ENCODE measurements around the gene CHD2.
"Not testable (repeated sequence)": the region's sequence is repeated elsewhere in the genome, so short reads cannot be mapped to it uniquely, and the experiment has no call there.

The CHD2 gene

GRCh38 chr15:93049914-93050578 is 149.9 kb downstream of the CHD2 start:
- no peak for DNase-seq (ENCODE audit: low spot score)

GRCh38 chr15:93050648-93051047 is 150.5 kb downstream of the CHD2 start:
- no peak for DNase-seq (ENCODE audit: low spot score)

GRCh38 chr15:93051236-93052089 is 151.3 kb downstream of the CHD2 start:
- DNase-seq (ENCODE audit: low spot score): no peak

GRCh38 chr15:93052090-93052879 is 152.2 kb downstream of the CHD2 start:
- DNase-seq (ENCODE audit: low spot score): no peak

GRCh38 chr15:93055211-93055610 is 155.1 kb downstream of the CHD2 start:
- DNase-seq (ENCODE audit: low spot score): no peak

GRCh38 chr15:93056836-93057235 is 156.7 kb downstream of the CHD2 start:
- no peak for DNase-seq (ENCODE audit: low spot score)

GRCh38 chr15:93057618-93058017 is 157.5 kb downstream of the CHD2 start:
- no peak for DNase-seq (ENCODE audit: low spot score)

GRCh38 chr15:93058128-93058527 is 158.0 kb downstream of the CHD2 start:
- no peak for DNase-seq (ENCODE audit: low spot score)

- DNase-seq (ENCODE audit: low spot score): no peak
These were observed 158.8 kb downstream of the CHD2 start for GRCh38 chr15:93058904-93059427.

- DNase-seq (ENCODE audit: low spot score): no peak
These were observed 159.3 kb downstream of the CHD2 start for GRCh38 chr15:93059442-93059841.

- no peak for DNase-seq (ENCODE audit: low spot score)
These were observed 160.5 kb downstream of the CHD2 start for GRCh38 chr15:93060336-93061248.

GRCh38 chr15:93062628-93063261 is 162.6 kb downstream of the CHD2 start:
- not testable (repeated sequence) for DNase-seq (ENCODE audit: low spot score)

GRCh38 chr15:93063262-93063671 is 163.1 kb downstream of the CHD2 start:
- no peak for DNase-seq (ENCODE audit: low spot score)

- no peak for DNase-seq (ENCODE audit: low spot score)
These were observed 163.9 kb downstream of the CHD2 start for GRCh38 chr15:93063796-93064690.

- DNase-seq (ENCODE audit: low spot score): no peak
These were observed 165.5 kb downstream of the CHD2 start for GRCh38 chr15:93065641-93066045.

GRCh38 chr15:93066224-93066681 is 166.1 kb downstream of the CHD2 start:
- DNase-seq (ENCODE audit: low spot score): no peak

- no peak for DNase-seq (ENCODE audit: low spot score)
These were observed 166.9 kb downstream of the CHD2 start for GRCh38 chr15:93066834-93067648.

GRCh38 chr15:93067649-93068085 is 167.5 kb downstream of the CHD2 start:
- DNase-seq (ENCODE audit: low spot score): no peak
